Measurements from ENCODE around the gene CSHL1. TPM values are rescaled to one million over a fixed set of nuclear protein-coding genes. Genes with fewer than 3 reads are reported as not detected.

The CSHL1 gene
- total and polyA plus RNA-seq, 2 donors (not counting 1 experiment from before 2014, with no cell fraction given) = not detected

- no peaks in the 10 kb centered on the region for H3K27me3 ChIP-seq (replicated peaks in 1 of 4; ENCODE audit: control extremely low read depth in 1 of 4, control insufficient read depth in 3 of 4, insufficient read depth in 4 of 4, low read length in 3 of 4)
- ATAC-seq (ENCODE audit: low read depth) (no peak), DNase-seq (peak; percentile 80)
- Mint-ChIP-seq H3K9me3 (ENCODE audit: insufficient read depth) (no peaks in the 10 kb centered on the region), H3K4me1 (peaks cover 42% of the 10 kb centered on the region), H3K27me3 (no peaks in the 10 kb centered on the region), H3K27ac (peak overlapping the region; percentile 73), H3K4me3 (peak overlapping the region; percentile 10)
- ChIA-PET CTCF (interaction anchor here (0.6 to 14.6 kb wide), 25 partner anchors 11 to 182 kb away, joined by 3 to 504 read pairs (median 4); partner anchors contain the start of genes CD79B, CSHL1, ERN1 and GH1), POLR2A (interaction anchor here (0.6 to 3.0 kb wide), 9 partner anchors 20 to 74 kb away, joined by 3 to 21 read pairs (median 6); partner anchors contain the start of genes CD79B, GH1 and ICAM2)
- 93% methylated on average over 25 of the region's 29 CpGs for WGBS (ENCODE audit: insufficient coverage)
- peak overlapping the region; percentile 27 for H3K4me2 ChIP-seq (replicated peaks; ENCODE audit: low read depth, low read length, poor library complexity, severe bottlenecking)
- no peak overlapping the region for H3K9ac ChIP-seq (ENCODE audit: low read length)
- intact Hi-C loops (cut with micrococcal nuclease) = loop anchor here (1.0 to 5.0 kb wide), 3 partner anchors 32 to 181 kb away; partner anchors contain the start of gene ERN1
- TF ChIP-seq EZH2 (IDR thresholded peaks at IDR 0.05; ENCODE audit: borderline replicate concordance, insufficient read depth, low read depth, low read length, poor library complexity, severe bottlenecking) (no peak), CTCF (IDR thresholded peaks at IDR 0.05) (peak; percentile 60)
- peaks cover 46 to 86% of the 10 kb centered on the region in 2 donors for H3K4me1 ChIP-seq (ENCODE audit: control insufficient read depth in 2 of 2, insufficient read depth in 2 of 2, low read length in 2 of 2)
- H3K4me3 ChIP-seq (ENCODE audit: control extremely low read depth in 1 of 5, extremely low read depth in 1 of 5, insufficient read depth in 1 of 5, low read depth in 2 of 5, low read length in 4 of 5) = no peak overlapping the region
- H3K9me3 ChIP-seq (ENCODE audit: control extremely low read depth in 1 of 3, control insufficient read depth in 2 of 3, insufficient read depth in 1 of 3, low read length in 2 of 3) = no peaks in the 10 kb centered on the region
- no peaks in the 10 kb centered on the region for H3K36me3 ChIP-seq (replicated peaks in 1 of 2; ENCODE audit: control extremely low read depth in 1 of 2, control insufficient read depth in 1 of 2, extremely low read depth in 1 of 2, insufficient read depth in 2 of 2, low read length in 1 of 2)
- H2AFZ ChIP-seq (ENCODE audit: insufficient read depth, low read depth, low read length, poor library complexity, severe bottlenecking) = no peak overlapping the region
- no peaks in the 10 kb centered on the region for H4K20me1 ChIP-seq (ENCODE audit: control insufficient read depth, insufficient read depth, low read length, poor library complexity, severe bottlenecking)
- H3K79me2 ChIP-seq (ENCODE audit: control insufficient read depth, insufficient read depth, low read length) = peaks cover 26% of the 10 kb centered on the region
- H3K27ac ChIP-seq (ENCODE audit: low read length in 2 of 2) = no peak overlapping the region
These were observed 40.2 kb upstream of the CSHL1 start for GRCh38 chr17:63950940-63951907.
